Daoy (cell line): ENCODE data around the gene DNM1. TPM values are rescaled to one million over a fixed set of nuclear protein-coding genes. Genes with fewer than 3 reads are reported as not detected.

Experiments
- DNase-seq: peaks from one replicate; pipeline ENCODE4 v3.0.0-alpha.2; 2015; ENCODE audit warnings: low read depth
- total RNA-seq: library from RNA; depleted of rRNA; stranded (reverse); fragments of >200 nt; shearing (Covaris generic); gene quantifications from 2 replicates; pipeline ENCODE4 v1.2.3, GENCODE V29; 2014

The DNM1 gene
- total RNA-seq, 1 experiment from 2014 or later, result 12.3 TPM

- DNase-seq, result no peak
Measured at GRCh38 chr9:128250839-128251731, 47.9 kb downstream of the DNM1 start.

- DNase-seq, result no peak
Measured at GRCh38 chr9:128251732-128252100, 48.5 kb downstream of the DNM1 start.

GRCh38 chr9:128252317-128253139, 49.3 kb downstream of the DNM1 start:
- no peak for DNase-seq

GRCh38 chr9:128253140-128253990, 50.2 kb downstream of the DNM1 start:
- no peak for DNase-seq

- DNase-seq, result no peak
Measured at GRCh38 chr9:128253991-128254346, 50.8 kb downstream of the DNM1 start.

GRCh38 chr9:128254362-128254761, 51.2 kb downstream of the DNM1 start:
- DNase-seq, result no peak

GRCh38 chr9:128254855-128255759, 51.9 kb downstream of the DNM1 start:
- DNase-seq, result peak; percentile 74

- DNase-seq, result no peak
Measured at GRCh38 chr9:128257086-128257825, 54.1 kb downstream of the DNM1 start.

GRCh38 chr9:128257907-128258306, 54.7 kb downstream of the DNM1 start:
- no peak for DNase-seq

GRCh38 chr9:128258326-128258725, 55.1 kb downstream of the DNM1 start:
- DNase-seq, result no peak

- no peak for DNase-seq
Measured at GRCh38 chr9:128259156-128259555, 56.0 kb downstream of the DNM1 start.

GRCh38 chr9:128260340-128260739, 57.2 kb downstream of the DNM1 start:
- DNase-seq, result no peak

GRCh38 chr9:128262687-128263086, 59.5 kb downstream of the DNM1 start:
- no peak for DNase-seq

GRCh38 chr9:128265348-128265847, 62.2 kb downstream of the DNM1 start:
- no peak for DNase-seq

GRCh38 chr9:128266868-128267590, 63.9 kb downstream of the DNM1 start:
- no peak for DNase-seq

GRCh38 chr9:128271112-128271511, 67.9 kb downstream of the DNM1 start:
- no peak for DNase-seq

GRCh38 chr9:128271512-128271911, 68.3 kb downstream of the DNM1 start:
- DNase-seq, result no peak

GRCh38 chr9:128274245-128274644, 71.1 kb downstream of the DNM1 start:
- no peak for DNase-seq
